HG02588 (cell line): ENCODE data around the gene SELENOK.

Source experiments
- ATAC-seq: cut with Tn5 transposase; IDR thresholded peaks from one replicate; pipeline ENCODE4 v1.9.1; 2021; ENCODE audit warnings: mild to moderate bottlenecking, moderate library complexity; ENCODE audit not compliant: unreplicated experiment

The SELENOK gene

GRCh38 chr3:53884623-53885022 is 7.0 kb downstream of the SELENOK start:
- no peak for ATAC-seq

- no peak for ATAC-seq
These were observed 8.7 kb downstream of the SELENOK start for GRCh38 chr3:53883008-53883407.

GRCh38 chr3:53881691-53882593 is 9.7 kb downstream of the SELENOK start, which contains the start of gene ACTR8:
Gene ACTR8 (minus strand): TSS chr3:53882152. CDS start chr3:53882101, 51 bp downstream.
- peak; percentile 87 for ATAC-seq

GRCh38 chr3:53880396-53881345 is 11.0 kb downstream of the SELENOK start:
- ATAC-seq, result no peak

GRCh38 chr3:53865732-53866499 is 25.7 kb downstream of the SELENOK start:
- ATAC-seq, result no peak

- peak; percentile 58 for ATAC-seq
These were observed 28.5 kb downstream of the SELENOK start for GRCh38 chr3:53863145-53863544.

- ATAC-seq, result no peak
These were observed 29.4 kb downstream of the SELENOK start for GRCh38 chr3:53862241-53862640.

GRCh38 chr3:53860196-53860595 is 31.5 kb downstream of the SELENOK start:
- ATAC-seq, result no peak

GRCh38 chr3:53859178-53859577 is 32.5 kb downstream of the SELENOK start:
- ATAC-seq, result no peak

GRCh38 chr3:53858096-53858741 is 33.4 kb downstream of the SELENOK start:
- ATAC-seq, result no peak

GRCh38 chr3:53856964-53857363 is 34.7 kb downstream of the SELENOK start:
- ATAC-seq, result no peak

- ATAC-seq, result no peak
These were observed 40.8 kb downstream of the SELENOK start for GRCh38 chr3:53850895-53851294.

- ATAC-seq, result no peak
These were observed 41.7 kb downstream of the SELENOK start for GRCh38 chr3:53849916-53850315.

GRCh38 chr3:53846851-53847155 is 44.9 kb downstream of the SELENOK start:
- ATAC-seq, result no peak

- peak; percentile 32 for ATAC-seq
These were observed 45.4 kb downstream of the SELENOK start, which contains the start of the genes CHDH and IL17RB for GRCh38 chr3:53846134-53846850. Gene CHDH (minus strand): TSS chr3:53846419. CDS start chr3:53824008, 22,411 bp downstream. Gene IL17RB (plus strand): TSS chr3:53846568. CDS start chr3:53846589, 21 bp downstream.

- no peak for ATAC-seq
These were observed 45.9 kb downstream of the SELENOK start for GRCh38 chr3:53845881-53846133.

- ATAC-seq, result peak; percentile 13
These were observed 46.4 kb downstream of the SELENOK start for GRCh38 chr3:53845103-53845880.

- no peak for ATAC-seq
These were observed 47.2 kb downstream of the SELENOK start for GRCh38 chr3:53844262-53845102.
